ENCODE measurements around the gene FAM168B.
"Not testable (repeated sequence)": the region's sequence is repeated elsewhere in the genome, so short reads cannot be mapped to it uniquely, and the experiment has no call there.

Gene FAM168B

DNA sequence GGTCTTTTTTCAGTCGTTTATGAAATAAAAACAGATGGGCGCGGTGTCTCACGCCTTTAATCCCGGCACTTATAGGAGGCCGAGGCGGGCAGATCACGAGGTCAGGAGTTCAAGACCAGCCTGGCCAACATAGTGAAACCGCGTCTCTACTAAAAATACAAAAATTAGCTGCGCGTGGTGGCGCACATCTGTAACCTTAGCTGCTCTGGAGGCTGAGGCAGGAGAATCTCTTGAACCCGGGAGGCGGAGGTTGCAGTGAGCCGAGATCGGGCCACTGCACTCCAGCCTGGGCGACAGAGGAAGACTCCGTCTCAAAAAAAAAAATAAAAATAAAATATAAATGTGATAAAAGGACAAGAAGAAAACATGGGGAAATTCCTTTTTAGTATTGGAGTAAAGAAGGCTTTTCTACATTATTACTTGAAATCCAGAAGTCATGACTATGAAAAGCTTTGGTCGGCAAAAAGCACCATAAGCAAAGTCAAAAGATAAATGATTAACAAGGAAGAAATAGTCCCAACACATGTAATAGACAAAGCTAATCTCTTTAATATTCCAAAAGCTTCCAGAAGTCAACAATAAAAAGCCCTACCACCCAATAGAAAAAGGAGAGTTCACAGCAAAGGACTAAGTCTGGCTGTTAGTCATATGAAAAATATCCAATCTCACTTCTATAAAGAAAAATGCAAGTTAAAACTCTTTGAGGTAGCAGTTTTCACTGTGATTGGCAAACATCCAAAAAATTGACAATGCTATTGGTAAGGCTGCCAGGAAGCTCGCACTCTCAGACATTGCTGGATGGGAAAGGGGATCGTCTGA lies 1.4 kb upstream of the FAM168B start:
- DNase-seq (ENCODE audit: low spot score) = no peak

DNA sequence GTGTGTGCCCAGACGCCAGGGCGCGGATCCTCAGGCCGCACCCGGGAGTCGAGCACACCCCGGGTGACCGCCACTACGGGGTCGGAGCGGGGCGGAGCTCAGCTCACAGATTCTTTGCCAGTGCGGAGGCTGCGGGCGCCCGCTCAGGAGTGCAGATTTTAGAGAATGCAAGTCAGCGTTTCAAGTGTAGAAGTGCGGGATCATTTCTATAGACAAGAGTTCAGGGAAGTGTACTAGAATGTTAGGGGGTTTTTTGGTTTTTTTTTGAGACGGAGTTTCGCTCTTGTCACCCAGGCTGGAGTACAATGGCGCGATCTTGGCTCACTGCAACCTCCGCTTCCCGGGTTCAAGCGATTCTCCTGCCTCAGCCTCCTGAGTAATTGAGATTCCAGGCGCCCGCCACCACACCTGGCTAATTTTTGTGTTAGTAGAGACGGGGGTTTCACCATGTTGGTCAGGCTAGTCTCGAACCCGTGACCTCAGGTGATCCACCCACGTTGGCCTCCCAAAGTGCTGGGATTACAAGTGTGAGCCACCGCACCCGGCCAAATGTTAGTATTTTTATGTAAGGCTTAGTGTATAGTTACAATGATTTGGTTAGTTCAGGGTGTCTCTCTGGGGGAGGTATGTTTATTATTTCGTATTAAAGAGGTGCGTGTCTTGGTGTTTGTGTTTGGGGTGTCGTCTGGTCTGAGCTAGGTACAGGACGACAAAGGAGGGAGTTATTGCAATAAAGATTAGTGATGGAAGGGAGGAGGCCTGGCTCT lies 619 bp upstream of the FAM168B start:
- no peak for DNase-seq (ENCODE audit: low spot score)

DNA sequence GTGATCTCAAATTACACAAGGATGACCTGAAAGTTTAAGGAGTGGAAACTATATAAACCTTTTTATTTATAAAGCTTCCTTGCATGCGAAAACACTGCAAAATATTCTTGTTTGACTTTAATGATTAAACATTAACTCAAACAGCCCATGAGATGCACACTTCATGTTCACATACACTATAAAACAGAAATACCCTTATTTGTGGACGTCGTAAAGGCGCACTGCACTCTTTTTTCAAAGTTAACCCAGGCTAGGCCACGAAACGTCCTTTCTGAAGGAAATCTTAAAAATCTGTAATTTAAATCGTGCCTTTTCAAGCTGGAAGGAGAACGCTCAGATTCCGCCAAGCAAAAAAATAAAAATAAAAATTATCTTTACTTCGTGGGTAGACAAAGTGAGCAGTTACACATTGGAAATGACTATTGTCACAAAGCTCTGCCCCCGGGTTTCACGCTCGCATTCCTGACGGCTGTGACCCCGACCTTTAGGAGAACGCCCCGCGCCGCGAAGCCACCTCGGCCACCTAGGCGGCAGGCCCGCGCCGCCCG lies 728 bp downstream of the FAM168B start:
- DNase-seq (ENCODE audit: low spot score) = no peak

DNA sequence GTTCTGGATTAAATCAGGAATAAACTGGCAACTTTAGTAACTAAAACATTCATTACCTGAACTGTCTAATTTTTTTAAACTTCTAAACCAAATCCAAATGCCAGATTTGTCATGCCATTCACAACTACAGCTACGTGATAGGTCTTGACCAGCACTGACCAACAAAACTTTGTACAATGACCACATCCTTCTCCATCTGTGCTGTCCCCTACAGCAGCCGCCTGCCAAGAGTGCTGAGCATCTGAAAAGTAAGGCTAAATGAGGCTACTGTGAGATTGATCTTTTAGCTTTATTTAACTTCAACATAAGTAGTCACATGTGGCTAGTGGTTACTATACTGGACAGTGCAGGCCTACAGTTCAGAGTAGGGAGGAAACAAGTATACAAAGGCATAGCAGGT lies 7.6 kb downstream of the FAM168B start:
- DNase-seq (ENCODE audit: low spot score) = no peak

DNA sequence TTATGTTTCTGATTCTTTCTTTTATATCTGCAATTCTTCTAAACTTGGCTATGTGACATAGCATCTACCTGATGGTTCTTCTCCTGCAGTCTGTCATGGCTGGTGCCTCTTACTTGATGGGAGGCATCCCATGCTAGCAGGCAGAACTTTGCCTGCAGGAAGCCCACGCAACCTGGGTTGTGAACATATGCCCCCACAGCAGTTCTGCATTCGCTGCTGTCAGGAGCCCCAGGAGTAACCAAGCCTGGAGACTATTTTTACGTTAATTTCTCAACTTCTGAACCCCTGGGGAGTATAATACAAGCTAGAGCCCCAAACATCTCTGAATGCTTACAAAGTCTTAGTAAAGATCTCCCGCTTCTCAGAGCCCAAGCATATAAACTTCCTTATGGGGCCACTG lies 12.1 kb downstream of the FAM168B start:
- DNase-seq (ENCODE audit: low spot score) = no peak

DNA sequence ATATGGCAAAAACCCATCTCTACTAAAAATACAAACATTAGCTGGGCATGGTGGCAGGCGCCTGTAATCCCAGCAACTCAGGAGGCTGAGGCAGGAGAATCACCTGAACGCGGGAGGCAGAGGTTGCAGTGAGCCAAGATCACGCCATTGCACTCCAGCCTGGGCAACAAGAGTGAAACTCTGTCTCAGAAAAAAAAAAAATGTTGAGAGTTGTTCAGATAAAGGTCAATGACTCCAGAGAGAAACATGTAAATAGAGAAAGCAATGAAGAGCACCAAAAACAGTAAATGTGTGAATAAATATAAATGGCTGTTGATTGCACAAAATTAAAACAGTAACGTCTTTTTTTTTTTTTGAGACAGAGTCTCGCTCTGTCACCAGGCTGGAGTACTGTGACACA lies 13.3 kb downstream of the FAM168B start:
- DNase-seq (ENCODE audit: low spot score) = not testable (repeated sequence)

DNA sequence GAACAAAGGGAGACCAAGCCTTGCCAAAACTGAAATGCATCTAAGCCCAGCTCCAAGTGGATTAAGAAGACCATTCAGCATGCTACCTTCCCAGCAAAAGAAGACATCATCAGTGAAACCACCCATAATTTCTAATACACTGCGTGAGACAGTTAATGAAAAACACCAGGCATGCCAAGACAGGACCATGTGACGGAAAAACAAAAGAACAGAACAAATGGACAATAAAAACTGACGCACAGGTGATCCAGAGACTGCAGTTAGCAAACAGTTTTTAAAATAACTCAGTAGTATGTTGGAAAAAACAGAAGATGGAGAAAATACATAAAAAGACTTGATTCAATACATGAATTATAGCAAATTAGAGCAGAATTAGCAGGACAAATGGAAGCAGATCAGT lies 15.3 kb downstream of the FAM168B start:
- DNase-seq (ENCODE audit: low spot score) = no peak

DNA sequence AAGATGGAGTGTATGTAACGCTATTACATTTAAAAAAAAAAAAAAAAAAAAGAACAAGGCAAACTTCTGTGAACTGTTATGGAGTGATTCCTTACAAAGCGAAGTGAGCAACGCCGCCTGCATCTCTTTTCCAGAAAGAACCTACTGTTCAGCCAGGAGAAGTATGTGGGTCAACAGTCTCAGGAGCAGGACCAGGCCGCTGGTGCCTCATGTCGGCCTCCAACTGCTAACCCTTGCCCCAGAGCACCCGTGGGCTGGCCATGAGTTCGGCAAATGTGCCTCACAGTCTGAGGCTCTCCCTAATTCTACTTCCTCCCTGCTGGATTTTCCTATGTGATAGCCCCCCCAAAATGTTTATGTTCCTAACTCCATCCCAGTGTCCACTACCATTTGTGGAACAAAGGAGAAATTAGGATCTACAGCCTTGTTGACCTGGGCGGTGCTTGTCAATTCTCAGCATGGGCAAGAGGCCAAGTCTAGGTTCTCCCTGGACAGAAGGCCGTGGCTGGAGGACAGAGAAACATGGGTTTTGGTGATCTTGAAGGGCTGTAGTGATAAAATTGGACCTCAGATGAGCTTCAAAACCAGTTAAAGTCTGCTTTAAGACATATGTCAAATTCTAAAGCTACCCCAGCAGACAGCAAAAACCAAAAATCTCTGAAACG lies 15.9 kb downstream of the FAM168B start:
- DNase-seq (ENCODE audit: low spot score) = no peak

DNA sequence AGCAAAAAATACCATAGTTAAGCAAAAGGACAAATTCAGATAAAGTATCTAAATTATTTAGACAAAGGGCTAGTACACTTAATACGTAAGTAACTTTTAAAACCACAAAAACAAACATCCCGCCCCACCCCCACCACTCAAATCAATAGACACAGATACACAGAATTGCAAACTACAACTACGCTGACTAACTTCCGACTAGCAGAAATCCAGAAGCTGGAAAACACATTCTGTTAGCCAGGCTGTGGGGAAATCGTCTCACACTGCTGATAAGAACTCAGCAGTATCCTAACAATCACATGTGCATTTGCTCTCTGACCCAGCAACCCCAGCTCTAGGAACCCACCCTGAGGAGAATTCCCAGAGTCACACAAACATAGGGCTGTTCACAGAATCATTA lies 16.6 kb downstream of the FAM168B start:
- peak; percentile 58 for DNase-seq (ENCODE audit: low spot score)

DNA sequence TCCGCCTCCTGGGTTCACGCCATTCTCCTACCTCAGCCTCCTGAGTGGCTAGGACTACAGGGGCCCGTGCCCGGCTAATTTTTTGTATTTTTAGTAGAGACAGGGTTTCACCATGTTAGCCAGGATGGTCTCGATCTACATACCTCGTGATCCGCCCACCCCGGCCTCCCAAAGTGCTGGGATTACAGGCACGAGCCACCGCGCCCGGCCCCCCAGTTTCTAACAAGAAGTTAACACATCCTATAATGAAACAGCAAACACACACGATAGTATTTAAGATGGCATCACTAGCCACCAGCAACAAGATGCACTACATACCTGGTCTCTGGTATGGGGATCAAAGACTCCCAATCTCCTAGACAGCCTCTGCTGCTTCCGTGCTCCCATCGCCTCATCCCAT lies 17.7 kb downstream of the FAM168B start:
- not testable (repeated sequence) for DNase-seq (ENCODE audit: low spot score)

DNA sequence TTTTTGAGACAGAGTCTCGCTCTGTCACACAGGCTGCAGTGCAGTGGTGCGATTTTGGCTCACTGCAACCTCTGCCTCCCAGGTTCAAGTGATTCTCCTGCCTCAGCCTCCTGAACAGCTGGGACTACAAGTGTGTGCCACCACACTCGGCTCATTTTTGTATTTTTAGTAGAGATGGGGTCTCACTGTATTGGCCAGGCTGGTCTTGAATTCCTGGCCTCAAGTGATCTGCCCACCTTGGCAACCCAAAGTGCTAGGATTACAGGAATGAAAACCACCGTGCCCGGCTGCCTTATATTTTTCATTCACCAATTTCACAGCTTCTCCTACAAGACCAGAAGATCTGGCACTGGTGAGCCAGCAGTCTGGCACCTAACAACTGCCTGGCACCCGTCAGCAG lies 25.1 kb downstream of the FAM168B start:
- DNase-seq (ENCODE audit: low spot score) = not testable (repeated sequence)

DNA sequence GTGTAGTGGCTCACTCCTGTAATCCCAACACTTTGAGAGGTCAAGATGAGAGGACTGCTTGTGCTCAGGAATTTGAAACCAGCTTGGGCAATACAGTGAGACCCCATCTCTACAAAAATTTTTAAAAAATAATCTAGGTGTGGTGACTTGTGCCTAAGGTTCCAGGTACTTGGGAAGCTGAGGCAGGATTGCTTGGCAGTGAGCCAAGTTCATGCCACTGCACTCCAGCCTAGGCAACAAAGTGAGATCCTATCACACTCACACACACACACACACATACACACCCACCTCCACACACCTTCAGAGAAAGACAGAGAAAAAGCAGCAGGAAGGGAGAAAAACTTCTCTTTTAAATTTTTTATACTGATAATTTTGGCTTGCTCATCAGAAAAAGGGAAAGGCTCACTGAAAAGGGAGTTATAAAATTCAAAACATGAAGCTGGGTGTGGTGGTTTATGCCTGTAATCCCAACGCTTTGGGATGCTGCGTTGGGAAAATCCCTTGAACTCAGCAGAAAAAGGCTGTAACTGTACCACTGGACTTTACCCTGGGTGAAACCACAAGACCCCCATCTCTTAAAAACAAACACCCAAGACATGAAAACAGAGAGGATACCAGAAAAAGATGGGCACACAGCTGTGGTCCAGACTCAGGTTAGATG lies 25.7 kb downstream of the FAM168B start:
- no peak for DNase-seq (ENCODE audit: low spot score)

DNA sequence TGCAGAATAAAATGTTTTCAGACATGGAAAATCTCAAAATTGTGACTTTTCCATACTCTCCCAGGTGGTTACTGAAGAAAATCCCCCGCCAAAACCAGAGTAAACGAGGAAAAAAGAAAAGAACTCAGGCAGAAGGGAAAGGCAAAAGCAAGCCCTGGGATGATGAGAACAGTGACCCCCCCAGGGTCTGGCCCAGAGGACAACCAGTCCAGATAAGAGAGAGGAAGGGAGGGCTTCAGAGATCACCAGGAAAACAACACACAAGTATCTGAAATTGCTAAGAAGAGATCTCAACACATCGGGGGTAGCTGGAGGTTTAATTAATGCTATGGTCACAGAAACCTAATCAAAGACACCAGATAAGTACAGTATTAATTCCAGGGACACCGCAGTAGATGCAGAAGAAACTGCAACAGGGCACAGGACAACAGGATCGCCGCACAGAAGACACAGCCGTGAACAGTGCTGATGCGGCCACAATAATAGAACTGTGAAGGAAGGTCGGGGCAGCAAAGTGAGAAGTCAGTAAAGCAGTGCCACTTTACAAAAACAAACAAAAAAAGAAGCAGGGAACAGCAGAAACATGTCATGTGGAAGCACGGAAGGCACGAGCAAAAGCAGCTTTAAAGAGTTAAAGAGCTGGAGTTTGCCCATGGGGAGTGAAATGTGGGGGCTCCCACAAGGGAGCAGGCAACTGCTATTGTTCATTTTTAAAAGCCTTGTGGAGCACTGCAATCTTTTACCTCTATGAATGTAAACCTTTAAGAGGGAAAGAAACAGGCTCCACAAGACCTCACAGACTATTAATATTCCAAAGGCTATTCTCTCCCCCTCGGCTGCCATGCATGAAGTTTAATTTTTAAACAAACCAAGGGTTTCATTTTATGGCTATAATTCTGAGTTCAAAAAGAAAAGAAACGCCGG lies 28.4 kb downstream of the FAM168B start:
- DNase-seq (ENCODE audit: low spot score) = no peak

DNA sequence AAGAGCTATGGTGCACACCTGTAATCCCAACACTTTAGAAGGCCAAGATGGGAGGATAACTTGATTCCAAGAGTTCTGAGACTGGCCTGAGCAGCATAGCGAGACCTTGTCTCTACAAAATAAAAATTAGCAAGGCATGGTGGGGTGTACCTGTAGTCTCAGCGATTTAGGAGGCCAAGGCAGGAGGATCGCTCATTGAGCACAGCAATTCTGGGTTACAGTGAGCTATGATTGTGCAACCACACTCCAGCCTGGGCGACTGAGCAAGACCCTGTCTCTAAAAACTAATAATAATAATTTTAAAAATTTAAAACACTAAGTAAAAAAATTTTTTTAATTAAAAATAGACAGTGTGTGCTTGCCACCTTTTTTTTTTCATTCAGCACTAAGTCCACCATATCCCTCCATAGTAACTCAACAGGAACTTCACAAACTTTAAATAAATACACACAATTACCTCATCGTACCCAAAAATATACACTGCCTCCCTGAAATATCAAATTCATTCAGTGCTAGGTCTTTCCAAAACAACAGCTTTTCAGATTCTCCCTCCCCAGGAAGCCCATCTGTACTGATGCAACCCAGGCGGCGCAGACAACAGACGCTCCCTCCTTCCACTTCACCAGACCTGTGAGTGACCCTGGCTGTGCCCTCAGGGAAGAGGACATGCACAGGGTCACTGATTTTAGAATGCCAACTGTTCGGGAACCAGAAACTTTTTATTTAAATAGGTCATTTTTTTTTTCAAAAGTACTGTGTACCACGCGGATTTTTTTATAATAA lies 29.6 kb downstream of the FAM168B start:
- DNase-seq (ENCODE audit: low spot score) = no peak

DNA sequence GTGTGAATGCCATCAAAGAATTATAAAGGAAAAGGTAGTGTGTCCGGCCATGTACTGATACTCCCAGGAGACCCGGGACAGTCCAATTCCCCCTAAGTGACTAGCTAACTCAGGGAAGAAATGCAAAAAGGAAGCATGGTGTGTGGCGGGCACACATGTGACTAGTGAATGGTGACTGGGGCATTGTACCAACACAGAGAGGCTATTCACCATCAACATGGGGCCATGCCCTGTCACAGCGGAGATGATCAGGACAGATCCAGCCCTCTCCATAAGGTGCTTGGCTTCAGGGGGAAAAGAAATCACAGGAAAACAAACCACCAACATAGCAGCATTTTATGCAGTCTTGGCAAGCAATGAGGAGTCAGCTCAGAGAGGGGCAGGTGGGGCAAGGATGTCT lies 34.3 kb downstream of the FAM168B start:
- no peak for DNase-seq (ENCODE audit: low spot score)

DNA sequence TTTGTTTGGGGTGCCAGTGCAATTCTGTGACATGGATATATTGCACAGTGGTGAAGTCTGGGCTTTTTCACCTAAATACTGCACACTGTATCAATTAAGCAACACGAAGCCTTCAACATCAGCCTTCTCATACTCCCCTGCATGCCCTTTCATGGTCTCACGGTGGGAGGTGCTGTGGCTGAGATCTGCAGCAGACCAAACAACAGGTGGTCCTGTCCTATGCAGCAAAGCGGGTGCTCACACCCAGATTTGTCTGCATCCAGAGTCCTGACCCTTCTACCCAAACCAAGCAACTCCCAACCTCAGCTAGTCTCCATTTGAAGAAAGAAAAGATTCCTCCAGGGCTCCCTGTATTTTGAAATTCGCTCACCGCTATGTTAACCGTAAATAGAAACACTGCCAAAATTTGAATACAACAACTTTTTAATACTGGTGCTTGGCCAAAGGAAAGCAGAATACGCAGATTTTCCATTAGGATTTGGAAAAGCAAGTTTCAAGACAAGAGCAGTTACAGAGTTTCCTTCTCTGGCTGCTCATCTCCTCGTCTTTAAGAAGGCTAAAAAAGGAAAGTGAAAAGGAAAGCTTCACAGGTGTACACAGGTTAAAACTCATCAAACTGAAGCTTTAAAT lies 34.9 kb downstream of the FAM168B start:
- no peak for DNase-seq (ENCODE audit: low spot score)

DNA sequence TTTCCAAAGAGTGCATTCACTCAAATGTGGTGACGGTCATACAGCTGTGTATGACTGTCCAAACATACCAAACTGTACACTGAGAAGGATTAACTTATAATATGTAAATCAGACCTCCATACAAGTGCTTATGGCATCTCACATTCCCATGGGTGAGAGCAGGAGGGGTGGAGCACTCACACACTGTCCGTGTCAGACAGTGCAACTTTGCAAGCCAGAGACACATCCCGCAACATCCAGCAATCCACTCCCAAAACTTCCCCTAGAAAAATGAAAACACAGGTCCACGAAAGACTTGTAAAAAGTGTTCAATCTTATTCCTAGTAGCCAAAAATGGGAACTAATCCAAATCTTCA lies 36.4 kb downstream of the FAM168B start:
- no peak for DNase-seq (ENCODE audit: low spot score)

DNA sequence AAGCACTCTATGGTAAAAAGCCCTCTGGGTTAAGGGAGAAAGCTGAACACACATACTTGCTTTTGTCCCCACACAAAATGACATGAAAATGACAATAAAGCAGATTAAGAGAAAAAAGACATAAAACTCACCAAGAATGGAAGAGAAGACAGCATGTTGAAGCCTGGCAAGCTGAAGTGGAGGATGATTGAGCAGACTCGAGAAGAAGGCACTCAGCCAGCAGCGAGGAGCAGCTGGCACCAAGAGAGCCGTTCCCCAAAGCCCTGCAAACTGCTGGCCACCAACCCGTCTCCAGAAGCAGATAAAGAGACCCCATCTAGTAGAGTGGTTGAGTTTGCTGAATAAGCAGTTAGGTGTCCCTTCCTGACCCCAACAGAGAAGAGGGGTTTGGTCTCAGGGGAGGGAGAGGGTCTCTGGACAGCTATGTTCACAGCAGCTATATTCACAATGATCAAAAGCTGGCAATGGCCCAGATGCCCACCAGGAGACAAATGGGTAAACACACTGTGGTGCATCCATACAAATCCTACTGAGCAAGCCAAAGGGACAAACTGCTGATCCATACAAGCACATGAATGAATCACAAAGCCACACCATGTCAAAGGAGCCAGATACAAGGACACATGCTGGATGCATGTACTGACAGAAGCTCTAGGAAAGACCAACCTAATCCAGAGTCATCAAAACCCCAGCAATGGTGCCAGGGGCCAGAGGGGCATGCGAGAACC lies 36.9 kb downstream of the FAM168B start:
- no peak for DNase-seq (ENCODE audit: low spot score)
